IPS-NIHi11 (cell line): ENCODE results near the gene SMAGP.

Experiments used
- DNase-seq: peaks from one replicate; pipeline ENCODE4 v3.0.0; 2012; ENCODE audit warnings: mixed read lengths, low spot score

Gene SMAGP

GRCh38 chr12:51196547-51196946, 73.7 kb downstream of the SMAGP start:
- no peak for DNase-seq

DNA sequence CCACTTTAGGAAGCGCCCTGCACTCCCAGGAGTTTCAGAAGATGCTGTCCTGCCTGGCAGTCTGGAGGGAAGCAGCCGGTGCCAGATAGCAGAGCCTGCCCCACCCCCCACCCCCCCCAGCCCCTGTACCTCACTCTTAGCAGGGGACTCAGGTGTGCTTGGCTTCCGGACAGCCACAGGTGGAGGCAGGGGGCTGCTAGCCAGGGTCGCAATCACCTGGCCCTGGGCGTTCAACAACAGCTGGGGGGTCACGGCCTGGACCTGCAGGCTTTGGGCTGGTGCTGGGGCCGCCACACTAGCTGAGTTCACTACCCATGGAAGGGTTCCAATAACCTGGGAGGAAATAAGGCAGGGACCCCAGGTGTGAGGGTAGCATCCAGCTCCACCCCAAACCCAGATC, 74.4 kb downstream of the SMAGP start:
- no peak for DNase-seq
